Iris pigment epithelial cell (primary cell): ENCODE data around the gene NRP2.
A peak's percentile ranks its signal among the peaks of the same experiment; 100 is the strongest.

ENCODE experiments used
- DNase-seq: peaks from one replicate; pipeline ENCODE4 v3.0.0-alpha.2; 2011; ENCODE audit warnings: low read depth

The NRP2 gene

DNA sequence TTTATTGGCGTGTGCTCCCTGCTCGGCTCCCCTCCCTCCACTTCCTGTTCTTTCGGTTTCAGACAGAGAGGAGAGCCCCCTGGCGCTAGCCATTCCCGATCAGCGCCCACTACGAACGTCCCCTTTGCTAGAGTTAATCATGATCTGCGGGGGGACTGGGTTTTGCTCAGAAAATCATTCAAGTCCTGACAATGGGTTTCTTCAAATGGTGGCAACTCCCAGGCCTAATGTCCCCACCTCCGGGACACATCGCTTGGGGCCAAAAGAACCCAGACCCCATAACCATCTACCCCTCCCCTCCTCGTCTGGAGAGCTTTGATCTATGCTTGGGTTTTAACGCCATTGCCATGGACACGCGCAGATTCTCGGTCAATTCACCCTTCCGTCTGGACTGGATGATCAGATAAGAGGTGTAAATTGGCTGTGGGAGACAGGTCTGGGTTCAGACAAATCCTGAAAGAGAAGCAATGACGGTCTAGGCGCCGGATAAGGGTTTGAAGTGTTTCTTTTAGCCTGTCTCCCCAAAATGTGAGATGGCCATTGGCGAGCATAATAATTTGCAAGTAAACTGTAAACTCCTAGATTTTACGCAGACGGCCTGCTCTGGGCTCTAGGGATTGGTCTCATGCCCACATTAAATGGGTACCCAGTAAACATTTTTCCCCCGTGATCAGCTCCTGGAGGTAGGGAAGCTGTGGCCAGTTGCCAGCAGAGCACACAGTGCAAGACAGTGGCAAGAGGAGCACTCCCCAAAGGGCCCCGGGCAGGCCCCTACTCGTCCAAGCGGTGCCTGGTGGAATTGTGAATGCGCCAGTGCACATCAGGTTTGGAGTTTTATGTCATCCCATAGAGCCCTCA, 4.7 kb downstream of the NRP2 start:
- DNase-seq = no peak

DNA sequence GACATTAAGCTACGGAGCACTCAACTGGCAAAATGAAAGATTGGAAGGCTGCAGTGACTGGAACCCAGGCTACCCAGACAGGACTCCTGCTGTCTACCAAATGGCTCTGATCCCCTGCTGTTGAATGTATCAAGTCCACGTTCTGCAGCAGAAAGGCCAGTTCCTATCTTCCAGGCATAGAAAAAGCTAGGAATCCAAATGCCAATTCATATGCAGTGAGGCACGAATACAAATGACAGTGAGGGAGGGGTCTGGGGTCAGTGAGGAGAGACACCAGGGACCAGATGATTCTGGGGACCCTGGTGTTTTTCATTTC, 5.3 kb downstream of the NRP2 start:
- DNase-seq = no peak

DNA sequence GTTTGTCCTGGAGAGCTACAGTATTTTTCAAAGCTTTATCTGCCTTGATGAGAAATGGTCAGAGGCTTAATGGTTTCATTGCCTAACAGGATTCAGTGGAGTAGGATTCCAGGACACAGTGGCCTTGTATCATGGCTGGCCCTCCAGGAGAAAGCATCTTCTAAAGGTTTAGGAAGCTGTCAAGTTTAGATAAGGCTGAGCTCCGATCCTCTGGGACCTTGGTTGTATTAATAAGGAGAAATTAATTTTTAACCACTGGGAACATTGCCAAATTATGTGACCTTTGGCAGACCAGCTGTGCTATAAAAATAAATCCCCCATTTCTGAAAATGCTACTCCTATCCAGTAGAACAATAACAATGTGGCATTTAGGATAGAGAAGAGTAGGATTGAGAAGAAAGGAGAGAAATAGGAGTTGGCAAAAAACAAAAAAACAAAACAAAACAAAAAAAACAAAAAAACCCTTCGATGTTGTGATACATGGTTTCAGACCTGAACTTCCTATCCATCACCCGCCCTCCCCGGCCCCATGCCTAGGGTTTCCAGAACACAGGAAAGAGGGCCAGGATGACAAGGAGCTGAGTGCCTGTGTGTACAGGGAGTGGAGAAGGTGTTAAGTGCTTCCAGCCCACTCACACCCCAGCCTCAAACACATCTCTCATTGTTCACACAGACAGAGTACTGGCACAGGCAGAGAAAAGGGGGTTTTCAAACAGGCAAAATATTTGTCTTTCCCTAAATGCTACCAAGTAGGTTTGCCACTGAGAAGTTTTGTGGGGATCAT, 6.3 kb downstream of the NRP2 start:
- DNase-seq = no peak

DNA sequence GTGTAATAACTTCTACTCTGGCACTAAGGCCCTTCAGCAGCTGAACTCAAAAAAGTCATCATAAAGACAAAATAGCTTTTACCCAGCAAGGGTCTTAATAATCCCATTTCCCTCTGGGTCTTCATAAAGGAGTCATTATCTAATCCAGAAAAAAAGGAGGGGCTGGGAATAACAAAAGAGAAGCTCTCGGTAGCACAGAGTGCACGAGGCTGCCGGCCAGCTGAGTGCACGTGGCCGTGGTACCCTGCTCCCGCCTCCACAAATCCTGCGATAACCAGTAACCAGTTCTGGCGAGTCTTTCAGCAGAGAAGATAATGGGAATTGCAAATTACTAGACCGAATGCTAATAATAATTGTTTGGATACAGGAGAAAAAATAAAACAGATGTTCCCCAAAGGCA, 7.5 kb downstream of the NRP2 start:
- no peak for DNase-seq

DNA sequence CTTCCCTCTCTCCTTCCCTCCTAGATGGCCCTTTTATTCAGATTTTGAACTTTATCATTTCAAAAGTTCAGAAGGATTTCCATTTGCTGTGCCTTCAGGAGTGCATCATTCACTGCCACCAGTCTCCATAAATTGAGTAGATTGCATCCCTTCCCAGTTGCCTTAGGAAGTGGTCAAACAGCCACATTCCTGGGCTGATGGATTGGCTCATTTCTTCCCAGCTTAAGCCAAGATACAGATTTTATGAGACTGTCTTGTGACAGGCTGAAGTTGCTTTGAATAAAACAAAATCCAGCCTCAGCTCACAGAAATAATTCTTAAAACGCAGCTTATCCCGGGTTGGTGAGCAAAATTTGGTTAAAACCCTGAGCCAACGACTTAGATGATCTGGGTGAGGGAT, 9.8 kb downstream of the NRP2 start:
- peak; percentile 77 for DNase-seq

DNA sequence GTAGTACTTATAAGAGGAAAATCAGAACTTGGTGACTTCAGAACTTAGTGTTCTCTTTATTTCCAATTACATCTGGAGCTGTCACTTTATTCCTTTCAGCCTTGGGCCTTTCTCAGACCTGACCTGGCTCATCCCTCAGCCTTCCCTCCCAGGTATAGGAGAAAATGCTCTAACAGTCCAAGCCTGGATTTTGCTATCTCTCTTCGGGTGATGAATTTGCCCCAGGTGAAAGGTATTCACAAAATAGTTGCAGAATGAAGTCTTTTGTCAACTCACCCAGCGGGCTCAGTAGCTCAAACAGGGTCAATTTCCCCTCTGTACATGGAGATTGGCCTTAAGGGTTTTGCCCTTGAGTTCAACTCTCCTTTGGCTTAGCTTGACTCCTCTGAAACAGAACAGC, 12.0 kb downstream of the NRP2 start:
- no peak for DNase-seq

DNA sequence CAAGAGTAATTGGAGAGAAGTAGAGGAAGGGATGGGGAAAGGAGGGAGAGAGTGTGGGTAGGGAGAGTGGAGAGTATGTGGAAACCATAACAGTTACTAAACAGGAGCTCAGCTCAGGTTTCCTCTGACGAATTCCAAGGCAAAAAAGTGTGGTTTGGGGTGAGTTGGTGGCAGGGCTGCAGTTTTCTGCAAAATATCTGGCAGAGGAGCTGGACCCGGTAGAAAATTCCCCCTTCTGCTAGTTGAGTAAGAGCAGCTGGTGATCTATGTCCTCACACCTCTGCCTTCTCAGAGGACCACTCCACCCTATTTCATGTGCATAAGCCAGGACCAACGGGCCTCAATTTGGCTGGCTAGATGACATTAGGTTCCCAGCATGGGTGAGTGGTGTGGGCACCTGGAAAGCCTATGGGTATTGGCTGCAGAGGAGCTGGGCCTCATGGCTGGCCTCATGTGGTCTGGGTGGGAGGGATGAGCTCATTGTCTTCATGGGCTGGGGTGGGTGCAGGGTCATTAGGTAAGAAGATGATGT, 13.2 kb downstream of the NRP2 start:
- peak; percentile 94 for DNase-seq

DNA sequence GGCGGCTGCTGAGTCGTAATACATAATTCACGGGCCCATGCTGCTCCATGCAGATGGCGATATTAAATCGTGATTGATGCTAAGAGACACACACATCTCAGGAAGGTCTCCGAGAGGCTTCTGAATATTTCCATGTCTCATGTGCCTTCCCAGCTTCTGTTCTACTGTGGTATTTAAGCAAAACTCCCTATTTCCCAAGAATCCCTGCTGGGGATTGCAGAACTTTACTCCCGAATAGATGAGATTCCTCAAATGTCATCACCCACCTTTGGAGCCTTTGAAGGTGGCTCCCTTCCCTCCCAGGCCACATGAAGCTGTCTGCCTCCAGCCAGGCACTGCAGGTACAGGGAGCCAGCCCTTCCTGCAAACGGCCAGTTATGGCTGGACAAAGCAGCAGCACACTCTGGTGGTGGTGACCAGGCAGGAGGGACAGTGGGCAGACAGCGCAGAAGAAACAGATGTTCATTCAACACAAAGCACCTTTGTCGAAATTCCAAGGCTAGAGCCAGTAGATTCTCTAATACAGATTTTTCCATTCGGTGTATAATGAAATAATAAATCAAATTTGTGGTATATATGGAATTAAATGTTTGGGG, 14.1 kb downstream of the NRP2 start:
- DNase-seq = no peak

DNA sequence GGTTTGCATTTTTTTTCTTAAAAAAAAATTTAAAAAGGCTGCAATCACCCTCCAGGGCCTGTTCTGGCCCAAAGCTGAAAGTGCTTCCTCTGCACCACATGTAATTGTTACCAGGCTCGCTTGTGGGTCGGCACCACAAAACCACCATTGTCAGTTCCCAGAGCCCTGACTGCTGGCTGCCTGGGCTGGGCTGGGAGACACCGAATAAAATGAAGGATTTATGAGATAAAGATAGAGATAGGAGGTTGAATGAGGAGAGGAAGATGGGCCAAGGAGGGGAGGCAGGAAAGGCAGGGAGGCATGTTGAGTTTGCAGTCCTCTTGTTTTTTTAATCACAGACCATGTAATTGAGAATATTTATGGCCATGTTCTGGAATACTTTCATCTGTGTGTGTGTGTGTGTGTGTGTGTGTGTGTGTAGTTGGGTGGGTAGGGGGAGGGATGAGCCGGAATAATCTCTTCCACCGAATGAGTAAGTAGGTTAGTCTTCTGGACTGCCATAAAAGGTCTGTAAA, 14.7 kb downstream of the NRP2 start:
- DNase-seq = peak; percentile 92

DNA sequence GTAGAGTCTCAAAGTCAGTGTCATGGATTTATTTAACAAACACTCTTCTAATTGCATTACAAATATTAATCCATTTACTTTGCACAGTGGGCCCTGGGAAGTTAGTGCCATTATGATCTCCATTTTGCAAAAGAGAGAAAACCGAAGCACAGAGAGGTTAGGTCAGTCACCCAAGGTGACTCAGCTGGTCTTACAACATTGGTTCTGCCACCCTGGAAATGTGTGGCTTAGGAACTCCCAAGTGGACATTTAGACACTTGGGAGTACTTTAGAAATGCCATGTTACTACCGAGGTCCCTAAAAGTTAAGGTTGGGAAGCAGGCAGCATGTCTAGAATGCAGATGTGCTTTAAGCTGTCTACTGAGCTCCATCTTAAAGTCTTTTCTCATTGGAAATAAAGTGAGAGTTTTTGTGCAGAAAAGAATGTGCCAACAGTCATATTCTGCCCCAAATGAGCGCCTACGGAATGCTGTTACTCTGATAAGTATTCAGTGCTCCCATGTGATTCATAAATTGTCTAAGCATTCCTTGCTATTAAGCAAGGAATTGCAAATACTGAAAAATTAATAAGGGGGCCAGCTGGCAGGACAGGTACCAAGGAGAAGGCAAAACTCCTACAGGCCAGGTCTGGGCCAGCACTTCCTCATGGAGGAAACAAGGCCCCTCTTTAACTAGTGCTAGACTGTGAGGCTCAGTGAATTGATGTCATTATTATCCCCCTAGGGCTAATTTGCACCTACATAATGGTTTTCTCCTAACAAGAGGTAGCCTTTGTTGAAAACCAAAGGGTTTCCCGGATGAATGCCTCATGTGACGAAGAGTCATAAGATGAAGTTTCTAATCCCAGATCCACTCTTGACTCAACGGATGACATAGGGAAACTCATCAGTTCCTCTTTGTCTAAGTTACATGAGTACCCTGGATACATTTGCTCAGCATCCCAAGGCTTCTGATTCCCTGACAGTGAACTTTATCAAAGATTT, 16.3 kb downstream of the NRP2 start:
- DNase-seq = peak; percentile 63

DNA sequence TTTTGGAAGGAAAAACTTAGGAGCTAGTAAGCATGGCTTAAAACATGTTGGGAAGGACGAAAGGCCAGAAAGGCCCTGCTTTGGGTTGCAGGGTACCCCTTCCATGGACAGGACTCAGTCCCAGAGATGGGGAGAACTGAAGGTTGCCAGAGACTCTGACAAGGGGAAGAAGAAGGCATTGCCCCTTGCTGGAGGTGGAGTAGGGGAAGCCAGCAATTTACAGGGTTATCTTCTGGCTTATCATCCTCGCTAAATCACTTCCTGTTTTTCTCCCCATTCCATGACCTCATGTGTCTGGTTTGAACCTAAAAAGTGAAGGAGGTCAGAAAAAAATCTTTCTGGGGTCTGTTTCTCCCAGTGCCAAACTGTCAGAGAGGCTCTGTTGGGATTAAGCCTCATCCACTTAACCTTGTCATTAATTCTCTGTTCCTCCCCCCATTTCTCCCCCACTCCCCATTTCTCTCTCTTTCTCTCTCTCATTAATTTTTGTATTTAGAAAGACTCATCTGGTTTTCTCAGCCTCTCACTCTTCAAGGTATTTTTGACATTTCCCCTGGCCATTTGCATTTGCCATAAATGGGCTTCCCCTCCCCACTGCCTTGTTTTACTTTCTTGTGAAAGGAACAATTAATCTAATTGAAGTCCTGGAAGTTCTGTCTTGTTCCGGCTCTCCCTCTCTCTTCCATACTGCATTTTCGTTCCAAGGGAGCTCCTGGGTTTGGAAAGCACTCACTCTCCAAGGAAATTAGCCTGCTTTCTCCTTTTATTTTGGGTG, 17.4 kb downstream of the NRP2 start:
- no peak for DNase-seq

DNA sequence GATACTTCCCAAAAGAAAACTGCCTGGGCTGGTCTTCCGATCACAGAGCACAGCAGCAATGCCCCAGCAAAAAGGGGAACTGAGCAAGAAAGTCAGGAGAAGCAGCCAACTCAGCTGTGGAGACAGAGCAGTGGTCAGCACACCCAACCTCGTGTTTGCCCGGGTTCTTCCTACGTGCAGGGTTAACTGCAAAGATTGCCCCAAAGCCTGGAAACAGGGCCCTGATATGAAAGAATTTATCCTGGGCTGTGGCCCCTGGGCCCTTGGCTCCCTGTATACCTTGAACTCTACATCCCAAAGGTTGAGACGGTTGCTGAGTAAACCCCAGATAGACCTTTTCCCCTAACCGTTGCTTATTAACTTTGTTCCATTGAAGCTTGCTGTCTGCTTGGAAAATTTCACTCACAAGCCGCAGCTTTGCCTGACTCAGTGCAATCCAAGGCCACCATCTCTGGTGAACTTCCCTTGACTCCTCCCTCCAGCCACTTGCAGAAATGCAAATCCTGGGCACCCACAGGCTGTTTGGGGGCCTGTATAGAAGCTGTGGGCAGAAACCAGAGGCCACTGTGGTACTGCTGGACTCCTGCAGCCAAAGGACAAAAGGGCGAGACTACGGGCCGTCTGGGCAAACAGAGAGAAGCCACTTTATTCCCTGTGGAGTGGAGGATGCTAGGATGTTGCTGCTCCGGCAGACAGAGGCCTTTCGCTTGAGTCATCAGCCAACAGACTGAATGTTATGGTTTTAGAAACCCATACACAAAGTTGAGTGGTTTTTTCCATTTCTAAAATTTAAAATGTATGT, 18.2 kb downstream of the NRP2 start:
- peak; percentile 96 for DNase-seq

DNA sequence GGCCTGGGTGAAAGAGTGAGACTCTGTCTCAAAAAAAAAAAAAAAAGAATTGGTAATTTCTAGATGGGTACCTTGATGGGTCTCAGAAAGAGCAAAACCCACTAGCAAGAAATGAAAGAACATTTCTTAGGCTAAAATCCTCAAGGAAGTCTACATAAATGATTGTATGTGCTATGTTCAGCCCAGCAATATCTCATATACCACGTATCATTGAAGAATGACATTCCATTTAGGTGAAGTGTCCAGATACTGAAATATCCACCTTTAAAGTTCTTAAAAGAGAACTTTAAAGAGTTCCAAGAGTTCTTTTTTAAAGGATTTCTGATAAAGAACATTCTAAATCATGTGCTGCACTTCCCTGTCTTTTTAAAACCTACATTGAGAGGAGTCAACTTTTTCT, 19.2 kb downstream of the NRP2 start:
- DNase-seq = peak; percentile 79

DNA sequence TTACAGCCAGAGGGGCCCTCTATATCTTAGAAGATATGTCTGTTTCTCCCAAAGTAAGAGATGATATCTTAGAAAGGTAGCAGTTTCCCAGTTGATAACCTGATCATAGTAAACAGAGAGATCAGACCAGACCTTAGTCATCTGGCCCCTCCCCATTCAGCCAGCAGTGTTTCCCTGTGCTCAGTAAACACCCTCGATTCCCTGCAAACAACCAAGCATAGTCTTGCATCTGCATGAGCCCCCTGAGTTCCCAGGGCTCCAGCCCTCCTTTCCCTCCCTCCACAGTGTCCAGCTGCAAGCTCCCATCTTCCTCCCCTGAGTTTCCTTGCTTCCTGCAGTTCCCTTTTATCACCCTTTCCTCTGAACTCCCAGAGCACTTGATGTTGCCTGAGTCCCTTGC, 20.3 kb downstream of the NRP2 start:
- DNase-seq = peak; percentile 74

DNA sequence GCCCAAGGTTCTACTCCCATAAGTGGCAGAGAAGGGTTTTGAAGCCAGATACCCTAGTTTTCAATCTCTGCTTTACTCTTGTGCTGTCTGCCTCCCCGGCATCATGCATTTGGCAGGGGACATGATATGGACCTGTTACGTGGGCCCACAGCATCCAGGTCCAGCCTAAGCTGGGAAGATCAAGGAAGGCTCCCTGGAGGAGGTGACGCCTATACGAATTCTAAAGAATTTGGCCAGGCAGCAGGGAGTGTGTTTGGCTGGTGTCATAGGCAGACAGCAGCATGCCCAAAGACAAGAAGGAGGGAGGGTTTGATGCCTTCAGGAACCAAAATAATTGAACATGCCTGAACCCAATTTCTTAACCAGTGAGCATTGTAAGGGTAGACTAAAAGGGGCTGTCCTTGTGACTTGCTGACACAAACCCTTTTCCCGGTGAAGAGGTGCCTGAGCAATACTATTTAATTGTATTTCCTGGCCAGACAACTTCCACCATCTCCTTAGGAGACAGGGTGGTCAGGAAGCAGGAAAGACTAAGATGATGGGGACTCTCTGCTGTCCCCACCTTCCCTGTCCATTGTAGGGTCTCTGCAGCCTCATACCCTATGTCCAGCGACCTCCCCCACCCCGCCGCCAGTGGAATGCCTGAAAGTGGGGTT, 21.3 kb downstream of the NRP2 start:
- no peak for DNase-seq

DNA sequence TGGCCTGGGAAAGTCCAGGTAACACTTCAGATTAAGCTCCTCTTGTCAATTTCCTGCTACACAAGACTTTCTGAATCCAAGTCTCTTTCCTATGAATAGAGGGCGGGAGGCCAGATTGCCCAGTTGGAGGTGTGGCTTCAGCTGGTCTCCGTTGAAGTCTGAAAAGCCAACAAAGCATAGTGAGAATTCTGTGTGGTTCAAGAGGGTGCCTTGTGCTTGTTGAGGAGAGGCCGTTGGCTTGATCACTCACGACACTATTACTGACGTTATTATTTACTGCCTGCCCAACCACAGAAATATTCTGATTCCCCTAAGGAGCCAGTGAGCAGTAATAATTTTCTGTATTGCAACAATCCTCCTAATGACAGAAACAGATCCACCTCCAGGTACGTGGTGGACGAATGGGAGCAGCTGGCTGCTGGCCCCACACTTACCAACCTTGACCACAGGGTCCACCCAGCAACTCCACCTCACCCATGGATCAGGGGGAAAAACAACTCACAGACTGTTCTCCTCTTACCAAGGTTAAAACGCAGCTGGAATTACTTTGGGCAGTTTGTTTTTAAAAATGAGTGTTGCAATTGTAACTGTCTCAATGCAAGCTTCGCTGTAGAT, 21.9 kb downstream of the NRP2 start:
- DNase-seq = peak; percentile 84

DNA sequence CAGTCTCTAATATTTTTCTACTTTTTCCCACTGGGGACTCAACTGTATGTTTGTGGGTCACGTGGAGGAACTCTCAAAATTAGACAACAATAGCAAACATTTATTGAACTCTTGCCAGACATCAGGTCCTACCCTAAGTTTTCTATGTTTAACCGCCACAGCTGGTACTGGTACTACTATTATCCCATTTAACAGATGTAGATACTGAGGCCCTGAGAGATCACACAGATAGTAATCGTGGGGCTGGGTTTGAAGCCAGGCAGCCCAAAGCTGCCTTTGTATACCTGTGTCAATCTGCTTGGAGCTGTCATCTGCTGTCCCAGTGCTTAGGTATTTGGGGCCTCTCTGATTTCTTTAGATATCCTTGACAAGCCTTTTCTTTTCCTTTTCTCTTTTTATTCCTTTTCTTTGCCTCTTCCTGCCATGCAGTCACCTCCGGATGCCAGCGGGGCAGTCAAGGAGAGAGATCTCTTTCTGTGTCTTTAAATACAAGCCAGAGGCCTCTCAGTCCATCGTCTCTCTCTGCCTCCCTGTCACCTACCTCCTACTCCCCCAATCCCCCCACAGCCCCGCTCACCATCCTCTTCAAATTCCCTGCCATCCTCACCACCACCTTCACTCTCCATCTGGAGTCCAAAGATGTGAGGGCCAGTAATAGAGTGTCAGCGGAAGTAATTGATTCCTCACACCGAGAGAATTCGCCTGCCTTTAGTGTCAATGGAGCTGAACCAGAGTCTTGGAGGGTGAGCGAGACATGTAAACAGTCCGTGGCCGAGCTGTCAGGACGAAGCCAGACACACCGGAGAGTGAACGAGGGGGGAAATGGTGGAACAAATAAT, 23.4 kb downstream of the NRP2 start:
- DNase-seq = no peak
